ENCODE measurements around the gene PCNX2.

The PCNX2 gene

GRCh38 chr1:233097959-233098580, 197.5 kb downstream of the PCNX2 start:
- H3K9me2 ChIP-seq (replicated peaks; ENCODE audit: low read depth, low read length): no peaks in the 10 kb centered on the region
- H4K20me1 ChIP-seq (ENCODE audit: insufficient read depth, low read length, poor library complexity, severe bottlenecking): no peaks in the 10 kb centered on the region
- no peaks in the 10 kb centered on the region for H3K27me3 ChIP-seq (ENCODE audit: insufficient read depth, low read length, poor library complexity, severe bottlenecking)
- no peaks in the 10 kb centered on the region for H3K4me1 ChIP-seq (ENCODE audit: insufficient read depth, low read length, poor library complexity, severe bottlenecking)
- no peak overlapping the region for H2AFZ ChIP-seq (ENCODE audit: low read length)
- no peak for TF ChIP-seq EZH2phosphoT487 (IDR thresholded peaks at IDR 0.05; ENCODE audit: borderline replicate concordance)
- no peak for TF ChIP-seq CTCF (conservative IDR thresholded peaks at IDR 0.05; ENCODE audit: low read length)
- no peaks in the 10 kb centered on the region for H3K79me2 ChIP-seq (ENCODE audit: insufficient read depth, low read length)
- H3K4me2 ChIP-seq (ENCODE audit: low read depth, low read length, poor library complexity, severe bottlenecking): no peak overlapping the region
- no peak overlapping the region for H3K4me3 ChIP-seq (ENCODE audit: low read length, poor library complexity, severe bottlenecking)
- H3F3A ChIP-seq (ENCODE audit: low read depth): no peaks in the 10 kb centered on the region
- no peak overlapping the region for H3K9ac ChIP-seq (ENCODE audit: low read depth, low read length, poor library complexity, severe bottlenecking)
- H3K36me3 ChIP-seq (ENCODE audit: insufficient read depth, low read length): no peaks in the 10 kb centered on the region
- no peaks in the 10 kb centered on the region for H3K9me3 ChIP-seq (ENCODE audit: insufficient read depth, low read depth, low read length)

- TF ChIP-seq CTCF (conservative IDR thresholded peaks at IDR 0.05; ENCODE audit: low read length) (no peak), EZH2phosphoT487 (IDR thresholded peaks at IDR 0.05; ENCODE audit: borderline replicate concordance) (no peak)
- Histone ChIP-seq H3K79me2 (ENCODE audit: insufficient read depth, low read length) (no peaks in the 10 kb centered on the region), H3K4me1 (ENCODE audit: insufficient read depth, low read length, poor library complexity, severe bottlenecking) (peaks cover 2% of the 10 kb centered on the region), H3K36me3 (ENCODE audit: insufficient read depth, low read length) (no peaks in the 10 kb centered on the region), H3K4me2 (ENCODE audit: low read depth, low read length, poor library complexity, severe bottlenecking) (no peak overlapping the region), H2AFZ (ENCODE audit: low read length) (no peak overlapping the region), H3F3A (ENCODE audit: low read depth) (no peaks in the 10 kb centered on the region), H3K9me3 (ENCODE audit: insufficient read depth, low read depth, low read length) (no peaks in the 10 kb centered on the region), H3K9me2 (replicated peaks; ENCODE audit: low read depth, low read length) (no peaks in the 10 kb centered on the region), H3K9ac (ENCODE audit: low read depth, low read length, poor library complexity, severe bottlenecking) (no peak overlapping the region), H3K27me3 (ENCODE audit: insufficient read depth, low read length, poor library complexity, severe bottlenecking) (no peaks in the 10 kb centered on the region), H3K4me3 (ENCODE audit: low read length, poor library complexity, severe bottlenecking) (no peak overlapping the region), H4K20me1 (ENCODE audit: insufficient read depth, low read length, poor library complexity, severe bottlenecking) (no peaks in the 10 kb centered on the region)
Observed at GRCh38 chr1:233097546-233097945, 198.0 kb downstream of the PCNX2 start.

GRCh38 chr1:233094691-233095090, 200.8 kb downstream of the PCNX2 start:
- Histone ChIP-seq H4K20me1 (ENCODE audit: insufficient read depth, low read length, poor library complexity, severe bottlenecking) (no peaks in the 10 kb centered on the region), H3K79me2 (ENCODE audit: insufficient read depth, low read length) (no peaks in the 10 kb centered on the region), H3K4me2 (ENCODE audit: low read depth, low read length, poor library complexity, severe bottlenecking) (no peak overlapping the region), H3K9me3 (ENCODE audit: insufficient read depth, low read depth, low read length) (no peaks in the 10 kb centered on the region), H2AFZ (ENCODE audit: low read length) (no peak overlapping the region), H3K9ac (ENCODE audit: low read depth, low read length, poor library complexity, severe bottlenecking) (no peak overlapping the region), H3K36me3 (ENCODE audit: insufficient read depth, low read length) (no peaks in the 10 kb centered on the region), H3K9me2 (replicated peaks; ENCODE audit: low read depth, low read length) (no peaks in the 10 kb centered on the region), H3K27me3 (ENCODE audit: insufficient read depth, low read length, poor library complexity, severe bottlenecking) (no peaks in the 10 kb centered on the region), H3F3A (ENCODE audit: low read depth) (no peaks in the 10 kb centered on the region), H3K4me3 (ENCODE audit: low read length, poor library complexity, severe bottlenecking) (no peak overlapping the region), H3K4me1 (ENCODE audit: insufficient read depth, low read length, poor library complexity, severe bottlenecking) (peaks cover 9% of the 10 kb centered on the region)
- TF ChIP-seq CTCF (conservative IDR thresholded peaks at IDR 0.05; ENCODE audit: low read length) (no peak), EZH2phosphoT487 (IDR thresholded peaks at IDR 0.05; ENCODE audit: borderline replicate concordance) (no peak)

Data from Loucy (cell line).